A673 (cell line): ENCODE results near the gene DDX54.

ENCODE experiments used
- EZH2 ChIP-seq: fragments of 200-600 bp; sonication (generic); IDR thresholded peaks from 2 replicates; pipeline ENCODE4 v1.6.1; 2017; ENCODE audit warnings: borderline replicate concordance, low read depth, mild to moderate bottlenecking, mixed read lengths, antibody characterized with exemption, low read length; ENCODE audit not compliant: poor library complexity, severe bottlenecking
- TF ChIP-seq, protein P1 (sequence below): fragments of 300-800, 200-600 bp; sonication (generic); conservative IDR thresholded peaks from 2 replicates; pipeline ENCODE4 v1.5.1; 2017; ENCODE audit warnings: low read depth, mild to moderate bottlenecking, antibody characterized with exemption, low read length, moderate library complexity, mixed read lengths

DNA sequence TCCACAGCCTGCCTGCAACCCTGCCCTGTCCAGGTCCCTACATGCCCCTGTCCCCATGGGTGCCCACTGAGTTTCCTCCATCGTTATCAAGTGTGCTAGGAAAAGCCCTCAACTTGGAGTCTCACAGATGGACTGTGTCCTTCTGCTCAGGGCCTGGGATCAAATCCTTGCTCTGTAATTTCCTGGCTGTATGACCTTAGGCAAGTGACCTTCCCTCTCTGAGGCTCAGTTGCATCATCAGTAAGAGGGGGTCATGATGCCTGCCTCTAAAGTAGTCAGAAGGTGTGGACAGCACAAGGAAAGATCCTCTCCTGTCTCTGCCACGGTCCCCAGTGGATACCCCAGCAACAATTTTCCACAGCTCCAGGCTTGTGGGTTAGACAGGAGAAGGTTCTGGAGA is 71.9 kb downstream of the DDX54 start:
- TF ChIP-seq, protein P1, sequence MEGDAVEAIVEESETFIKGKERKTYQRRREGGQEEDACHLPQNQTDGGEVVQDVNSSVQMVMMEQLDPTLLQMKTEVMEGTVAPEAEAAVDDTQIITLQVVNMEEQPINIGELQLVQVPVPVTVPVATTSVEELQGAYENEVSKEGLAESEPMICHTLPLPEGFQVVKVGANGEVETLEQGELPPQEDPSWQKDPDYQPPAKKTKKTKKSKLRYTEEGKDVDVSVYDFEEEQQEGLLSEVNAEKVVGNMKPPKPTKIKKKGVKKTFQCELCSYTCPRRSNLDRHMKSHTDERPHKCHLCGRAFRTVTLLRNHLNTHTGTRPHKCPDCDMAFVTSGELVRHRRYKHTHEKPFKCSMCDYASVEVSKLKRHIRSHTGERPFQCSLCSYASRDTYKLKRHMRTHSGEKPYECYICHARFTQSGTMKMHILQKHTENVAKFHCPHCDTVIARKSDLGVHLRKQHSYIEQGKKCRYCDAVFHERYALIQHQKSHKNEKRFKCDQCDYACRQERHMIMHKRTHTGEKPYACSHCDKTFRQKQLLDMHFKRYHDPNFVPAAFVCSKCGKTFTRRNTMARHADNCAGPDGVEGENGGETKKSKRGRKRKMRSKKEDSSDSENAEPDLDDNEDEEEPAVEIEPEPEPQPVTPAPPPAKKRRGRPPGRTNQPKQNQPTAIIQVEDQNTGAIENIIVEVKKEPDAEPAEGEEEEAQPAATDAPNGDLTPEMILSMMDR = no peak
- no peak for TF ChIP-seq EZH2
